Stimulated activated naive CD8-positive, alpha-beta T cell treated with anti-CD3 and anti-CD28 coated beads, Interleukin-15, amount 100 ng/mL, for 72 hours (primary cell): ENCODE data around the gene SEMA4D.
"Not testable (repeated sequence)": the region's sequence is repeated elsewhere in the genome, so short reads cannot be mapped to it uniquely, and the experiment has no call there.

Source experiments
- ATAC-seq: fragments of 150-1000 bp; cut with Tn5 transposase; 2 replicates; pipeline ENCODE4 v1.10.0; 2021; ENCODE audit warnings: mild to moderate bottlenecking, moderate library complexity
- DNase-seq, 2 donors: peaks; one replicate each; pipeline ENCODE4 v3.0.0; 2021 to 2022
- H3K27ac Mint-ChIP-seq, 2 donors: one replicate each; pipeline ENCODE4 v1.8.0; 2022; ENCODE audit warnings: mild to moderate bottlenecking in 2 of 2, mixed read lengths in 2 of 2, moderate library complexity in 2 of 2
- H3K27me3 Mint-ChIP-seq: one replicate; pipeline ENCODE4 v1.8.0; 2022; ENCODE audit warnings: mixed read lengths
- H3K4me1 Mint-ChIP-seq: one replicate; pipeline ENCODE4 v1.8.0; 2022; ENCODE audit warnings: mild to moderate bottlenecking, mixed read lengths
- H3K4me3 Mint-ChIP-seq, 2 donors: one replicate each; pipeline ENCODE4 v1.8.0; 2022; ENCODE audit warnings: mild to moderate bottlenecking in 2 of 2, mixed read lengths in 2 of 2, moderate library complexity in 1 of 2
- H3K9me3 Mint-ChIP-seq, 2 donors: one replicate each; pipeline ENCODE4 v1.8.0; 2022; ENCODE audit warnings: mixed read lengths in 2 of 2

The SEMA4D gene

DNA sequence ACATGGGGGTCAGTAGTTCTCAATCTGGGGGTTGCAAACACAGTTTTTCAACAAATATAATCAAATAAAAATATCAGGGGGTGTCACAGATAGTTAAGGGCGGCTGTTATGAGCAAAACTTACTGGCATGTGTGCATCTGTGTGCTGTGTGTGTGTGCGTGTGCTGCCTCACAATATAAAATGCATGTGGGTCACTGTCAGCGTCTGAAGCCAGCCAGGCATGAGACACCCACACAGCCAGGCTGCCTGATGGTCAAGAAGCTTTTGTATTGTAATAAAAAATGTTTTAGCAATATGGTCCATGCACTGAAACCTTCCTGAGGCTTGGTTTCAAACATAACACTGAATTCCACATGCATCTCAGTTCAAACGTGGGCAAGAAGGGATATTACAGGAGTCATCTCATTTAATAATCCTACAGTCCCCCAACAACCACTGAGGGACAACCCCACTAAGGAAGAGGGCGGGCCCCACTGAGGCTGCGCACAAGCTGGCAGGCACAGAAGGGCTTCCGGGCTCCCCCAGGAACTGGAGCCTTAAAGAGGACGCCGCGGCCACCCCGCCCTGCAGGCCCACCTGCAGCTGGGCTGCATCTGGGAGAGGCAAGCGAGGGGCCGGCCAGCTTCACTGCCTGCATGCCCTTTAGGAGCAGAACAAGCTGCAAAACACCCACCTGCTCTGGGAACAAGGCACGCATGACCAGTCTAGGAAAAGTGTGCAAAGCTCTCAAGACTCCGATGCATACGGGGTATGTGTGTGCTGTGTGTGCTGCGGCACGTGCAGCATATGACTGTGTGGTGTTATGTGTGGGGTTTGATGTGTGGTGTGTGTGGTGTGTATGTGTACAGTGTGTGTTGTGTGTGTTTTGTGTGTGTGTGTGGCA, 14.1 kb downstream of the SEMA4D start:
- no peaks in the 10 kb centered on the region for H3K27me3 Mint-ChIP-seq
- ATAC-seq: peak; percentile 79
- peaks cover 100% of the 10 kb centered on the region for H3K4me1 Mint-ChIP-seq
- H3K27ac Mint-ChIP-seq: peak overlapping the region in 1 of 2 donors; percentile 52
- H3K4me3 Mint-ChIP-seq: peak overlapping the region; percentile 73 to 75
- DNase-seq: peak; percentile 58 to 72
- H3K9me3 Mint-ChIP-seq: peaks cover 0 to 4% of the 10 kb centered on the region in 2 donors

DNA sequence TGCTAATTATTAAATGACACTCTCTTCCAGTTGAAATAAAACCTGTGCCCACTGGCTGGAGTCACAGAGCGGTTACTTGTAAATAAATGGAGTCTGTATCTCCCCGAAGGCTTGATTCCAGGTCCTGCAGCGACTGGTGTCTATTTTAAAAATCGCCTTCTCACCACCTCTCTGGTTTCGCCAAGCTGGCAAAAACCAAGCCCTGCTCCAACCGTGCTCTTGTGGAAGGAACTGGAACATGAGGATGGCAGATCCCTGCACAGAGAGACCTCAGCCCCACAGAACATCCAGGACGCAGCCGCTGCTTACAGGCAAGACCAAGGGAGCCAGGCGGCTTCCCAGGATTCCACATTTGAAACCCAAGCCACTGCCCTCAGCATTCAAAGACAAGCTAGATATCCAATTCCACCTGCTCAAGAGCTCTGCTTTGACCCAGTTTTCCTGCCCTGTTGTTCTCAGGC, 15.0 kb downstream of the SEMA4D start:
- peaks cover 100% of the 10 kb centered on the region for H3K4me1 Mint-ChIP-seq

DNA sequence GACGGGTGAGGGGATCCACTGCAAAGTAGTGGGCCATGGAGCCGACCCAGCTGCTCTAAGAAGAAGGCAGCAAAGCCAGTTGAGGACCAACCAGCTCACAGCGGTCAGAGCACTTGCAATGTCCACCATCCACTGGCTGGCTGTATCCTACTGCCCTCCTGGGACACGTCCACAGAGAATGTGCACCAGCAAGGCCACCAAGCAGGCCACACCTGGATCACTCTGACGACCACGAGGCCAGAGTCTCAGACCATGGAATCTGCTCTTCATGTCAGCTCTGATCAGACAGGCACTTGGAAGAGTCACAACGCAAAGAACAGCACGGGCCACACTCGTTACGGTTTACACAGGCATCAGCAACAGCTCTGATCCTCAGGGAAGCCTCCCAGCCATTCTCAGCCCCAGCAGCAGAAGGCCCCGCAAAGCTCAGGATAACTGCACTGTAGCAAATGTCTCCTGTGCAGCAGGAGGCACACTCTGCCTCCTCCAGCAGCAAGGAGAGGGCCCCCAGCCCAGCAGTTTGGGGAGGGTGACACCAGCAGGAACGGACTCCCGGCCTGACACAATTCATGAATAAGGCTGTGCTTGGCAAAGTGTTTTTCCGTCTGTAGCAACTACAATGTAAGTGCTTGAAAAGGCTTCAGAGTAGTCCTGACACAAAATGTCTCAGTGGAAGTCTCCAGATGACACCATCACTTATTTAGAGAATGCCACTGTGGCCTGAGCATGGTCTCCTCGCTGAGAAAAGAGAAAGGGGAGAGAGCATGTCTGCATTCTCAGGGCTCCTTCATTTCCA, 15.7 kb downstream of the SEMA4D start:
- ATAC-seq (no peak), DNase-seq (peak in 1 of 2 donors; percentile 9)
- H3K4me1 Mint-ChIP-seq: peaks cover 100% of the 10 kb centered on the region
- H3K9me3 Mint-ChIP-seq: peaks cover 0 to 4% of the 10 kb centered on the region in 2 donors
- H3K27me3 Mint-ChIP-seq: no peaks in the 10 kb centered on the region
- H3K27ac Mint-ChIP-seq: peak overlapping the region; percentile 59 to 88
- peak overlapping the region; percentile 73 to 75 for H3K4me3 Mint-ChIP-seq

More for the DNA sequence above, 15.0 kb downstream of the SEMA4D start:
- Mint-ChIP-seq H3K4me3 (peak overlapping the region; percentile 73 to 75), H3K27me3 (no peaks in the 10 kb centered on the region), H3K27ac (no peak overlapping the region), H3K9me3 (peaks cover 0 to 4% of the 10 kb centered on the region in 2 donors)
- no peak for DNase-seq
- ATAC-seq: no peak

DNA sequence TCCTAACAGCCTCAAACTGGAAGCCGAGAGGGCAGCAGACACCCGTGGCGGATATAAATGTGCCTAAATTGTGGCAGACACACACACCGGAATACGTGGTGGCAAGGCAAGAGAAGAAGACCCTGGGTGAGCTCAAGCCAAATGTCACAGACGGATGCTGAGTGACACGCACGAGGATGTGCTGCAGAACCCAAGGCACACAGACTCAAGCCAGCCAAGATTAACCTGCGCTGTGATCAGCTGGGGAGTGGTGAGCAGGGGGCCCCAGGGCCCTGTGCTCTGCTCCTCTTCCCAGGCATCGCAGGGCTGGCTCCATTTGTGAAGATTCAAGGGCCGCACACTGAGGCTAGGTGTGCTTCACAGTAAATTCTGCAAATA, 16.4 kb downstream of the SEMA4D start:
- H3K4me3 Mint-ChIP-seq: peak overlapping the region; percentile 73 to 75
- no peaks in the 10 kb centered on the region for H3K27me3 Mint-ChIP-seq
- H3K4me1 Mint-ChIP-seq: peaks cover 100% of the 10 kb centered on the region
- ATAC-seq (peak; percentile 19), DNase-seq (peak in 1 of 2 donors; percentile 39)
- peaks cover 0 to 4% of the 10 kb centered on the region in 2 donors for H3K9me3 Mint-ChIP-seq
- peak overlapping the region; percentile 88 to 90 for H3K27ac Mint-ChIP-seq

DNA sequence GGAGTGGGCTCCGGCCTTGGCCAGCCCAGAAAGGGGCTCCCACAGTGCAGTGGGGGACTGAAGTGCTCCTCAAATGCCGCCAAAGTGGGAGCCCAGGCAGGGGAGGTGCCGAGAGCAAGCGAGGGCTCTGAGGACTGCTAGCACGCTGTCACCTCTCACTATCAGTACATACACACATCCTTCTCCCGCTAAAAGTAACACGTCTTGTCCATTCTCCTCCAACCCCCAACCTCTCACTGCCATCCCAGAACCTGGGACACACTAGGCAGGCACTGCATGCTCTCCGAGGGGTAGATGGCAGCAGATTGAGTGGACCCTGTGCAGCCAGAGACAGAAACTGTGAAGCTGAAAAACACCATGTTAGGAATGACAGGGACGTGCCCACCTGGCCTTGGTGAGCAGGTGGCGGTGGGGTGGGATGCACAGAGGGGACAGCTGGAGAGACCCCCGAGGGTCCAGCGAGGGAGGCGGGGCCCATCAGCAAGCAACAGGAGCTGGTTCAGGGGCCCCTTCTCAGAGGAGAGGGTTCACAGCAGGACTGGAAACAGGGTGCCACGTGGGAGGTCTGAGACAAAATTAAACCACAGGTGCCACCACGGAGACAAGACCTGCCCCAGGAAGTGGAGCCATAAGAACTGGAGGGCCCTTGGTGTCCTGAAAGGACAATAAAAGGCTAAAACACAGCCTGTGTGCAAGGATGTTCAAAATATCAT, 16.9 kb downstream of the SEMA4D start:
- peaks cover 0 to 2% of the 10 kb centered on the region in 2 donors for H3K9me3 Mint-ChIP-seq
- DNase-seq (peak; percentile 58 to 63), ATAC-seq (peak; percentile 48)
- H3K4me3 Mint-ChIP-seq: peak overlapping the region; percentile 73 to 75
- H3K27me3 Mint-ChIP-seq: no peaks in the 10 kb centered on the region
- H3K4me1 Mint-ChIP-seq: peaks cover 100% of the 10 kb centered on the region
- peak overlapping the region; percentile 88 to 90 for H3K27ac Mint-ChIP-seq

DNA sequence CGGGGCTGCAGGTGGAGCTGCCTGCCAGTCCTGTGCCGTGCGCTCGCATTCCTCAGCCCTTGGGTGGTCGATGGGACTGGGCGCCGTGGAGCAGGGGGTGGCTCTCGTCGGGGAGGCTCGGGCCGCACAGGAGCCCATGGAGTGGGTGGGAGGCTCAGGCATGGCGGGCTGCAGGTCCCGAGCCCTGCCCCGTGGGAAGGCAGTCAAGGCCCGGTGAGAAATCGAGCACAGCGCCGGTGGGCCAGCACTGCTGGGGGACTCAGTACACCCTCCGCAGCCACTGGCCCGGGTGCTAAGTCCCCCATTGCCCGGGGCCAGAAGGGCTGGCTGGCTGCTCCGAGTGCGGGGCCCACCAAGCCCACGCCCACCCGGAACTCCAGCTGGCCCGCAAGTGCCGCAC, 17.5 kb downstream of the SEMA4D start:
- not testable (repeated sequence) for H3K9me3 Mint-ChIP-seq

DNA sequence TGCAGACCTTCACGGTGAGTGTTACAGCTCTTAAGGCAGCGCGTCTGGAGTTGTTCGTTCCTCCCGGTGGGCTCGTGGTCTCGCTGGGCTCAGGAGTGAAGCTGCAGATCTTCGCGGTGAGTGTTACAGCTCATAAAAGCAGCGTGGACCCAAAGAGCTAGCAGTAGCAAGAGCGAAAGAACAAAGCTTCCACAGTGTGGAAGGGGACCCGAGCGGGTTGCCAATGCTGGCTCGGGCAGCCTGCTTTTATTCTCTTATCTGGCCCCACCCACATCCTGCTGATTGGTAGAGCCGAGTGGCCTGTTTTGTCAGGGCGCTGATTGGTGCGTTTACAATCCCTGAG, 18.3 kb downstream of the SEMA4D start:
- Mint-ChIP-seq H3K4me1 (peaks cover 100% of the 10 kb centered on the region), H3K4me3 (peak overlapping the region; percentile 86 to 94), H3K27ac (peak overlapping the region; percentile 94 to 99)
- not testable (repeated sequence) for ATAC-seq, H3K9me3 Mint-ChIP-seq, H3K27me3 Mint-ChIP-seq
- peak; percentile 64 to 73 for DNase-seq

More for the DNA sequence above, 17.5 kb downstream of the SEMA4D start:
- DNase-seq, ATAC-seq, H3K27me3 Mint-ChIP-seq: not testable (repeated sequence)
- Mint-ChIP-seq H3K4me3 (peak overlapping the region in 1 of 2 donors; percentile 75), H3K4me1 (peaks cover 100% of the 10 kb centered on the region), H3K27ac (peak overlapping the region in 1 of 2 donors; percentile 43)

DNA sequence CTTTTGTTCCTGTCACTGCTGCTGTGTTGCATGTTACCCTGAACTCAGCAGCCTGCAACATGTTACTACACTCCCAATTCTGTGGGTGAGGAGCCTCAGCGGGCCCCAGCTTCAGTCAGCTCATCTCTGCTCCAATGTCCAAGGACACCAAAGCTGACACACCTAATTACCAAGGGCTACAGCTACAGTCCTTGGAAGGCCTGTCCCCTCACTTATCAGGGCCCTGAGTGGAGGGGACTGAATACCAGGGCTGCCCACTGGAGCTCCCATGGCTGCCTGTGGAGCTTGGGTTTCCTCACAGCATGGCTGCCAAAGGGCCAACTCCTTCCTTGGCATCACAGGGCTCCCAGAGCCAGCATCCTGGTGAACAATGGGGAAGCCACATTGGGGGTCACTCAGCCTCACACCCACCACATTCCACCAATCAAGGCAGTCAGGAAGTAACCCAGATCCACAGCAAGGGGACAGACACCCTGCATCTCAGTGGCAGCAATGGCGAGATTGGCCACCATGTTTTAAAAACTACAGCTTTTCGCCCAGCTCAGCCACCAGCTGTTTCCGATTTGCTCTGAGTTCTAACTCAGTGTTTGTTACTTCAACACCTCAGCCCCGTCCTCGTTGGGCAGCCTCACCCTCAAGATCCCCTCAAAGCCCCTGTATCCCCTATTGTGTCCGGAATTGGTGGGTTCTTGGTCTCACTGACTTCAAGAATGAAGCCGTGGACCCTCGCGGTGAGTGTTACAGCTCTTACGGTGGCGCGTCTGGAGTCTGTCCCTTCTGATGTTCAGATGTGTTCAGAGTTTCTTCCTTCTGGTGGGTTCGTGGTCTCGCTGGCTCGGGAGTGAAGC, 18.9 kb downstream of the SEMA4D start:
- DNase-seq: peak; percentile 44 to 64
- ATAC-seq: peak; percentile 21
- H3K4me3 Mint-ChIP-seq: peak overlapping the region; percentile 86 to 94
- no peaks in the 10 kb centered on the region for H3K27me3 Mint-ChIP-seq
- H3K4me1 Mint-ChIP-seq: peaks cover 100% of the 10 kb centered on the region
- no peaks in the 10 kb centered on the region for H3K9me3 Mint-ChIP-seq
- H3K27ac Mint-ChIP-seq: peak overlapping the region; percentile 94 to 99

DNA sequence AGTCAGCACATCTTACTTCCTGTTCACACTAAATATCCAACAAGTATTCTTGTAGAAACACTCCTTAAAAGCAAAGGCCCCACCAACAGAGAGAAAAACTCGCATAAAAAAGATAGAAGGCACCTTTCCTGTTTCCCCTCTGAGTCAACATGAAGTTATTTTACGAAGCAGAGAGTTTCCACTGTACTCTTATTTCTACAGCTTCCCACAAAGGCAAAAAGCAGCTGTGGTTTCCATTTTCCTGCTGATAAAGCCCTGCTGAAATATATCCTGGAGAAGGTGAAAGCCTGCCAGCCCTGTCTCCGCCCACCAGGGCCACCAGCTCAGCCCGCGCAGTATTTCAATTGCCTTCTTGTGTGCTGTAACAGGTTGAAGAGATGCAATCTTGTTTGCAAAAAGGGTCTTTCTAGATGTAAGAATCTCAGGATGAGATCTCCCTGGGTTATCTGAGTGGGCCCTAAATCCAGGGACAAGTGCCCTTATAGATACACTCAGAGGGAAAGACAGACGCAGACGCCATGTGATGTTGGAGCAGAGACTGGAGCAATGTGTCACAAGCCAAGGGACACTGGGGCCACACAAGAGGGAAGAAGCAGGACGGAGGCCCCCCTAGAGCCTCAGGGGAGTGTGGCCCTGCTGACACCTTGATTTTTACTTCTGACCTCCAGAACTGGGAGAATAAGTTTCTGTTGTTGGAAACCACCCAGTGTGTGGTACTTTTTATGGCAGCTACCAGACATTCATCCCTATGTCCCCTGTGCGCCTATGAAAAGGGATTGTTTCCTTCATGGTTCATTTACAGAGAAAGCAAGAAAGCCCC, 19.9 kb downstream of the SEMA4D start:
- H3K27me3 Mint-ChIP-seq: no peaks in the 10 kb centered on the region
- peak in 1 of 2 donors; percentile 71 for DNase-seq
- H3K4me1 Mint-ChIP-seq: peaks cover 100% of the 10 kb centered on the region
- H3K9me3 Mint-ChIP-seq: no peaks in the 10 kb centered on the region
- H3K27ac Mint-ChIP-seq: peak overlapping the region; percentile 94 to 99
- ATAC-seq: peak; percentile 55
- H3K4me3 Mint-ChIP-seq: peak overlapping the region; percentile 86 to 94

DNA sequence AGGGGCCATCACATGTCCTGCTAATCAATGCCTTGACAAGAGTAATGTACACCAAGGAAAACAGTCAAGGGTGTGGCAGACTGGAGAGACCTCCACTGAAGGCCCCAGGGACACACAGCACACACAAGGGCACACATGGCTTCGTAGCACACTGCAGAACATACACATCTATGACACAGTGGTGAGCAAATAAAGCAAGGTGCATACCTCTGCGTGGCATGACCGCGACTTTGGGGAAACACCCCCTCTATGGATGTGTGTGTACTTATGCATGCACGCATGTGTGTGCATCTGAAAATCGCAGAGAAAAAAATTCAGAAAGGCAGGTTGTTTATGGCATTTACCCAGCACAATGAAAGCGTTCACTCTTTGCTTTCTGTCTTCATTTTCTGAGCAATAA, 20.5 kb downstream of the SEMA4D start:
- Mint-ChIP-seq H3K4me1 (peaks cover 100% of the 10 kb centered on the region), H3K9me3 (no peaks in the 10 kb centered on the region), H3K27me3 (no peaks in the 10 kb centered on the region), H3K4me3 (peak overlapping the region; percentile 86 to 94), H3K27ac (peak overlapping the region; percentile 94 to 99)
- DNase-seq (peak in 1 of 2 donors; percentile 56), ATAC-seq (peak; percentile 67)

DNA sequence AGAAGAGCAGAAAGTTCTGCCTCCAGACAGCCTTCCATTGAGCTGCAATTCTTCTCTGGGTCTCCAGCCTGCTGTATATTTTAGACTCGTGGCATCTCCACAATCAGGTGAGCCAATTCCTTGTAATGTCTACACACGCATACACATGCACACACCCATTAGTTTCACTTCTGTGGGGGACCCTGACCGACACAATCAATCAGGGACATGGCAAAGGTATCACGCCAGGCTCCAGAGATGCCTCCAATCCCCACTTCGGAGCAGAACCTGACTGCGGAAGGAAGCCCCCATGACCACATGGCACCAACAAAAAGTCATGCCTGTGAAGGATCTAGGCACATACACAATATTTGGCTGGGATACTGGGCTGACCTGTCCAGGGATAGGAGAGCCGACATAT, 21.4 kb downstream of the SEMA4D start:
- Mint-ChIP-seq H3K27me3 (no peaks in the 10 kb centered on the region), H3K4me1 (peaks cover 100% of the 10 kb centered on the region), H3K4me3 (peak overlapping the region; percentile 86 to 94), H3K9me3 (no peaks in the 10 kb centered on the region), H3K27ac (peak overlapping the region; percentile 94 to 99)
- DNase-seq (no peak), ATAC-seq (no peak)

DNA sequence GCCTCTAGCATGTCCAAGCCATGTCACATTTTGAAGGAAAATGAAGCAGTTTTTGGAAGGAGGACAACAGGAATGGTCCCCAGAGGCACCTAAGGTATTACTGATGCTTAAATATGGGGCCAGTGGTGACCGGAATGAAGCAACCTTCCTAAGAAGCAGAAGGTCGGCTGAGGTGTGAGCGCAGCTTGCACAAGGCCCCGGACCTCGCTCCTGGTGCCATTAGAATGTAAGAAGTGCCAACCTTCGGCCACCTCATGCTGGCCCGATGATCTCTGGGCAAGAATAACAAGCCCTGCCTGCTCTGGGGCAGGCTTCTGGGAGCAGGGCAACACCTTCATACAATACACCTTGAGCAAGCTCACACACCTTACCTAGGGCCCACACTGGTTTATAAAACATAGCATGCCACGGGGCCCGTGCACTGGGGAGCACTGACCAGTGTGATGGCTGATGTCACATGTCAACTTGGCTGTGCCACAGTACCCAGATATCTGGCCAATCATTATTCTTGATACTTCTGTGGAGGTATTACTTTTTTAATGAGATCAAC, 21.9 kb downstream of the SEMA4D start:
- ATAC-seq (no peak), DNase-seq (no peak)
- H3K4me1 Mint-ChIP-seq: peaks cover 100% of the 10 kb centered on the region
- H3K27me3 Mint-ChIP-seq: no peaks in the 10 kb centered on the region
- H3K4me3 Mint-ChIP-seq: peak overlapping the region; percentile 86 to 94
- H3K27ac Mint-ChIP-seq: peak overlapping the region; percentile 94 to 99
- no peaks in the 10 kb centered on the region for H3K9me3 Mint-ChIP-seq

DNA sequence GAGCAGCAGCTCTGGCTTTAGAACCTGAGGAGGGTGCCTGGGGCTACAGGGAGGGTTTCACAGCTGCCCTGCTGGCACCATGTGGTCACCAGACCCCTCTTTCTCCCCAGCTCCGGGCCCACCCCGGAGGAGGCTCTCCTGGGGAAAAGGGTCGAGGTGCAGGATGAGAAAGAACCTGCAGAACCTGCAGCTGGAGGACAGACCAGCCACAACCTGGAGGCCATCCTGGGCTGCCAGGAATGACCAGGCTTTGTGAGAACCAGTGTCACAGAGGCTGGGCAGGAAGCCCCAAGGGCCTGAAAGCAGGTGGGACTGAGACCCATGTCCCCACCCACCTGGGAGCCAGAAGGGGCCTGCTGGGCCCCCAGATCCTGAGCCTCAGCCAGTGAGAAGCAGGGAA, 23.0 kb downstream of the SEMA4D start:
- peak overlapping the region in 1 of 2 donors; percentile 94 for H3K4me3 Mint-ChIP-seq
- H3K9me3 Mint-ChIP-seq: no peaks in the 10 kb centered on the region
- H3K27ac Mint-ChIP-seq: peak overlapping the region; percentile 77 to 90
- no peak for ATAC-seq
- DNase-seq: no peak
- H3K27me3 Mint-ChIP-seq: no peaks in the 10 kb centered on the region
- H3K4me1 Mint-ChIP-seq: peaks cover 100% of the 10 kb centered on the region
